GM21447 (cell line): ENCODE measurements around the gene COL26A1.
"Not testable (repeated sequence)": the region's sequence is repeated elsewhere in the genome, so short reads cannot be mapped to it uniquely, and the experiment has no call there.

ENCODE experiments used
- ATAC-seq: cut with Tn5 transposase; IDR thresholded peaks from one replicate; pipeline ENCODE4 v1.9.1; 2021; ENCODE audit not compliant: unreplicated experiment

COL26A1 gene

DNA sequence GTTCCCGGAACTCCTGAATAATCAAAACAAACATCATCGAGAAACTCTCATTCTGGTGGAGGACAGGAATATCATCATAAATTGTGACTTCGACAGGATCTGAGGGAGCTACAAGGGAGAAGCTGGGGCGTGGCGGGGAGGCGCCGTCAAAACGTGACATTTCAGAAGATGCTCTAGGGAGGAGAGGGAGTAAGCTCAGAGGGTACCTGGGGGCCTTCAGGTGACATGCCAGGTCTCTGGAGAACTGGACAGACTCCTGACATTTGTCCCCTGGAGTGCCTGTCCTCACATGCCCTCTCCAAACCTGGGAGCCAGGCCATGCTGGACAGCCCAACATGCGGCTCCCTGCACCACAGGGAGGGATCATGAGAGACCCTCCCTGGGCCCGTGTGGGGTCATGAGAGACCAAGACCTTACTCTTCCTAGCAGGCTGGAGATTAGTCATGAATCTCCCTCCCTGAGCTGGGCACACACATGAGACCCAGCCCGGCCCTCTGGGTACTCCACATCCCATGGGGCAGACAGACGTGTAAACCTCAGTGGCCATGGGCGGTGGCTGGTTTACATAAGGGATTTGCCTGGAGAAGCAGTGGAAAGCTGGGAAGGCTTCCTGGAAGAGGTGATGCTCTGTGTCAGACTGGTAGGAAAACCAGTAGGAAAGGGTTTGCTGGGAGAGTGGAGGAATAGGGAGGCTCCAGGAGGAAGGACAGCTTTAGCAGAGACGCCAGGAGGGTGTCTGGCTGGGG, 185.4 kb downstream of the COL26A1 start:
- ATAC-seq, result no peak

DNA sequence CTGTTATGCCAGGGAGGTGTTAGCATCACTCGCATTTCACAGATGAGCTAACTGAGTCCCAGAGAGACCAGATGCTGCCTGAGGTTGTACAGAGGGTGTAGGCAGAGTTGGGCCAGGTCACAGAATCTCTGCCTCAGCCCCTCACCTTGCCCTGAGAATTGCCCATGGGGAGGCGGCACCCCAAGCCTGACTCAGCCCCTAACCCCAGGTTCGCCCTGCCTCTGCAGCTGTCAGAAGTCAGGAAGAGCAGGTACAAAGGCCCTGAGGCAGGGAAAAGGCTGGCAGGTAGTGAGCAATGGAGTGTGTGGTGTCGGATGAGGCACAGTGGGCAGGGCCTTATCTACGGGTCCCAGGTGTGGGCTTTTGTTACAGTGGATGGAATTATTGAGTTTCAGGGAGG, 187.1 kb downstream of the COL26A1 start:
- ATAC-seq, result no peak

DNA sequence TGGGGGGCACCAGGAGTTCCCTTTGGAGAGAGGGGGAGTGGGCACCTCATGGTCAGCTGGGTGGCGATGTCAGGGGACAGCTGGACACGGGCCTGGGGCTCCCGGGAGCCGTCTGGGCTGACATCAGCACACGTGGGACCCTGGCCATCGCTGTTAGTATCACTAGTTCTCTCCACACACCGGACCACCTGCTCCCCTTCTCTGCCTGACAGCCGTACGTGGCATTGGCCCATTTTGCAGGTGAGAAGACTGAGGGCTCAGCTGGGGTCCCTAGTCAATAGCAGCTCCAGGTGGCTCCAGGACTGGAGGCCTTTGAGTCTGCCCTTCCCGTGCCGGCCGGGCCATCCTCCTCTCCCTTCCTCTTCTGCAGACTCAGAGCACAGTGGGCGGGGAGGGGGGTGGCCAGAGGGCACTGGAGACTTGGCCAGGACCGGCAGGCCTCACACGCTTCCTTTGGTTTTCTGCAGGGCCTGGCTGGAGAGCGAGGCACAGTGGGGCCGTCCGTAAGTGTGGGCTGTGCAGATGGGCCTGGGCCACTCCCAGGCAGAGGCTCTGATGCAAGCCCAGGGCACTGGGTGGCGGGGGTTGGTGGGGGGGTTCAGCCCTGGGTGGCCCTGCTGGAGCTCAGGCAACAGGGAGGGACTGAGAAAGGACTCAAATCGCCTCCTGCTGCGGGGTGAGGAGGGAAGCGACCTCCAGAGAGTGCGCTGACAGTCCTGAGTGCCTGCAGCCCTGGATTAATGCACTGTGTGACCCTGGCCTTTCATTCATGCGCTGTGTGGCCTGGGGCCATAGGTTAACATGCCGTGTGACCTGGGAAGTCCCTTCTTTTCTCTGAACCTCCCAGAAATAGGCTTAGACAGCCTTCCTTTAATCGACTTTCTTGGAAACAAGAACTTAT, 188.2 kb downstream of the COL26A1 start:
- ATAC-seq, result no peak

DNA sequence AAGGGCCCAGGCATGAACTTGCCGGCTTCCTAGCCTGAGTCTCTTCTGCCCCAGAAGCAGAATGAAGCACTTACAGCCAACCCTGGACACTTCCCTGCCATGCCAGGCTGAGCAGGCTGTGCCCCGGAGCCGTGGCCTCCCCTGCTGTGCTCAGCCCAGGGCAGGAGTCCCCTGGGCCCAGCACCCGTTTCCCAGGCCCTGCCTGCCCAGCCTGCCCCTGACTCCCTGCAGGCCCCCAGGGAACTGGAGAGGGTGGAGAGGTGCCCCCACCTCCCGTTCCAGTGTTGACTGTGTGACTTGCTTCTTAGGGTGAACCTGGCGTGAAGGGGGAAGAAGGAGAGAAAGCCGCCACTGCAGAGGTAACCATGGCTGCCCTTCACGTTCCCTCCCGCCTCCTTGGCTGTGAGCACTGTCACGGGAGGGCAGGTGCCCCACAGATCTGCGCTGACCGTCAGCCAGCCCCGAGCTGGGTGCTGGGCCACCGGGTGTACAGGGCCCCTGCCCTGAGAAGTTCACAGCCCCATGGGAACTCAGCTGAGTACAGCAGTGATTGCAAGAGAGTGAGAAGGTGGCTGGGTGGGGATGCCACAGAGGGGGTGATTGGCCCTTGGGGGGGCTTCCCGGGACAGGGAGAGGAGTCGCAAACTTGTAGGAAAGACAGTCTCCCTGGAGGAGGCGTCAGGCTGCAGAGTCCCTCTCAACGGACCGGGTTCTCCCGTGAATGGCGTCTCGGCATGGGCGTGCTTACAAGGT, 190.5 kb downstream of the COL26A1 start:
- ATAC-seq, result no peak

DNA sequence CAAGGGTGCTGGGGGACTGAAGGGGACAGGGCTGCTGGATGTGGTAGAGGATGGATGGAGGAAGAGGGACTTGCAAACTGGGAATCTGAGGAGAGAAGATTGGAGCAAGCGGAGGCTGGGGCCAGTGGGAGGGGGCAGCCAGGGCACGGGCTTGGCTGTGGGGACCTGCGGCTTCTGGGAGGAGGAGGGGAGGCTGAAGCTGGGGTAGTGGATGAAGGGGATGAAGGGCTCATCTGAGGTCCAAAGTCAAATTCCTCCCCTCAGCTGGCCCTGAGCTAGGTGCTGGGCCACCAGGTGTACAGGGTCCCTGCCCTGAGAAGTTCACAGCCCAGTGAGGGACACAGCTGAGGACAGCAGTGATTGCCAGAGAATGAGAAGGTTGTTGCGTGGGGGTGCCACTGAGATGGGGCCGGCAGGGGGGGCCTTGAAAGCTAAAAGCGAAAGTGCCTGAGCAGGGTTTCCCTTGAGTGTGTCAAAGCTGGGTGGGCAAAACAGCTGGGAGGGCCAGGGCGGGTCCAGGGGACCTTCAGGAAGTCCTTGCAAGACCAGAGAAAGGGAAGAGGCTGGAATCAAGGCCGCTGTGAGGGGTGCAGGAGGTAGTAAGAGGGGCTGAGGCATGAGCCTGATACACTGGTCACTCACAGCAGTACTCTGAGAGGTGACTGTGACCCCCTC, 191.2 kb downstream of the COL26A1 start:
- ATAC-seq, result no peak

DNA sequence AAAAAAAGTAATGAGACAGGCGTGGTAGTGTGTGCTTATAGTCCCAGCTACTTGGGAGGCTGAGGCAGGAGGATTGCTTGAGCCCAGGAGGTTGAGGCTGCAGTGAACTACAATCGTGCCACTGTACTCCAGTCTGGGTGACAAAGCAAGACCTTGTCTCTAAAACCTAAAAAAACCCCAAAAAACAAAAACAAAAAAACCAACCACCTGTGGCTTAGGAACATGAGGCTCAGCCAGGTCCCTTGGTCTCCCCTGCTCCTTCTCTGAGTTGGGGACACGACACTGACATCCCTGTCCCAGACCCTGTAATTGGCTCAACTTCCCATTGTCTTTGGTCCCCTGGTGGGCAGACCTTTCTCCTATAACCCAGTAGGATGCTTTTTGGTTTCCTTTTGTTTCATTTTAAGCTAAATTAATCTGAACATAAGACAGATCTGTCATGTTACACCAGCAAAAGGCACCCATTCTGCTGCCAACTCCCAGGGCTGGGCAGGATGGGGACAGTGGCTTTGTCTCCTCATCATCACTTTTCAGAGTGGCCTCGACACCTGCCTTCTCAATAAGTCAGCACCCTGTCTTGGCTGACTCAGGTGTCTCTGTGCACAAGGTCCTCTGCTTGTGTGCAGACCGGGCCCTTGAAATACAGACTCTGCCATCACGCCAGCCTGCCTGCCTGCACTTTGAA, 192.1 kb downstream of the COL26A1 start:
- ATAC-seq, result no peak

DNA sequence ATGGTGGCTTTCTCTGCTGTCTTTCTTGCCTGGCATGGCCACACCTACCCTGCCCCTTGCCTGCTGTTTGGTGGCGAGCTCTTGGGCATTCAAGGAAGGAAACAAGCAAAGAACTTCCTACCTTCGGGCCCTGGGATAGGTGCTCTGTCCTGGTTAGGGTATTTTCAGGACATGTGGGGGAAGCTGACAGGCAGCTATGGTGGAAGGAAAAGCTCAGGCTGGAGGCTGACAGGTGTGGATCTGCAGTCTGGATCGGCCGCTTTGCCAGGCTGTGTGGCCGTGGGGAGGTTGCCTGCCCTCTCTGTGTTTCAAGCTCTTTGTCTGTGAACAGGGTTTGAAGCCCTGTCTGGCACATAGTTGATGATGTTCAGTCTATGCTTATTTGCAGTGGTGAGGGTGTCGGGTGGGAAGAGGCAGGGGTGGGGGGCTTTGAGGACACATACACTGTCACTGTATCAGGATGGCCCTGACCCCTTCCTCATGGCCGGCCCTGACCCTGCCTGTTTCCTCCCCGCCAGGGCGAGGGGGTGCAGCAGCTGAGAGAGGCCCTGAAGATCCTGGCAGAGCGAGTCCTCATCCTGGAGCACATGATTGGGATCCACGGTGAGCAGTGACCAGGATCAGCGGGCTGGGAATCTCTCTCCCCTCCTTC, 192.7 kb downstream of the COL26A1 start:
- no peak for ATAC-seq

DNA sequence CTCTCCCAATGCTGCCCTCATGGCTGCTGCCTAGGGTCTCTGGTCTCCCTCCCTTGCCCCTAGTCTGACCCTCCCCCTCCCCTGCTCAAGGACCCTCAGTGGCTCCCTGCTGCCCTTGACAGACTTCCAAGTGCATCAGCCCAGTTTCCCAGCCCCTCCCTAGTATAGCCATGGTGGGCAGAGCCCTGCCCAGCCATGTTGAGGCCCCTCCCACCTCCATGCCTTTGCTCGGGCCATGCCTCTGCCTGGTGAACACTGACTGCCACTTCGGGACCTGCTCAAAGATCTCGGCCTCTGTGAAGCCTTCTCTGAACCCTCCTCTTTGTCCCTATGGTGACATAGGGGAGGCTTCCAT, 193.2 kb downstream of the COL26A1 start:
- ATAC-seq, result no peak

DNA sequence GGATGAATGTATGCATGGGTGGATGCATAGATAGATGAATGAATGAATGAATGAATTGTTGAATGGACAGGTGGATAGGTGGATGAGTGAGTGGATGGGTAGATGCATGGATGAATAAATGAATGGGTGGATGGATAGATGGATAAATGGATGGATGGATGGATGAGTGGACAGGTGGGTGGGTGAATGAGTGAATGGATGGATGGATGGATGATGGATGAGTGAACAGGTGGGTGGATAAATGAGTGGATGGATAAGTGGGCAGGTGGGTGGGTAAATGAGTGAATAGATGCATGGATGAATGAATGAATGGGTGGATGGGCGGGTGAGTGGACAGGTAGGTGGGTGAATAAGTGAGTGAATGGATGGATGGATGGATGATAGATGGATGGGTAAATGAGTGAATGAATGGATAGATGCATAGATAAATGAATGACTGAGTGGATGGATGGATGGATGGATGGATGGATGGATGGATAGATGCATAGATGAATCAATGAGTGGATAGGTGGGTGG, 193.8 kb downstream of the COL26A1 start:
- ATAC-seq, result no peak

DNA sequence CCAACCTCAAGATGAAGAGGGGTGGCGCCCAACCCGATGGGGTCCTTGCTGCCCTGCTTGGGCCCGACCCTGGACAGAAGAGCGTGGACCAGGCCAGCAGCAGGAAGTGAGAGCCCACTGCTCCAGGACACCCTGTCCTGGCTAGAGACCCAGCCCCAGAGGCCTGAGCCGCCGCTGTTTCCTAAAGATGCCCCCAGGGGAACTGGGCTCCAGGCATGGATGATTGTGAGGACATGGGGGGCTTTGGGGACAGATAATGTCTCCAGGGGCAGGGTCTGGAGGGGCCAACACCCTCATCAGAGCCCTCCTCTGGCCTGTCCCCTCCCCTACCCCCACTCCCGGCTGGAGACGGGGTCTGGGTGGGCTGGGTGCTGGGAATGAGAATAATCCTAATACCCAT, 194.7 kb downstream of the COL26A1 start:
- ATAC-seq, result no peak

DNA sequence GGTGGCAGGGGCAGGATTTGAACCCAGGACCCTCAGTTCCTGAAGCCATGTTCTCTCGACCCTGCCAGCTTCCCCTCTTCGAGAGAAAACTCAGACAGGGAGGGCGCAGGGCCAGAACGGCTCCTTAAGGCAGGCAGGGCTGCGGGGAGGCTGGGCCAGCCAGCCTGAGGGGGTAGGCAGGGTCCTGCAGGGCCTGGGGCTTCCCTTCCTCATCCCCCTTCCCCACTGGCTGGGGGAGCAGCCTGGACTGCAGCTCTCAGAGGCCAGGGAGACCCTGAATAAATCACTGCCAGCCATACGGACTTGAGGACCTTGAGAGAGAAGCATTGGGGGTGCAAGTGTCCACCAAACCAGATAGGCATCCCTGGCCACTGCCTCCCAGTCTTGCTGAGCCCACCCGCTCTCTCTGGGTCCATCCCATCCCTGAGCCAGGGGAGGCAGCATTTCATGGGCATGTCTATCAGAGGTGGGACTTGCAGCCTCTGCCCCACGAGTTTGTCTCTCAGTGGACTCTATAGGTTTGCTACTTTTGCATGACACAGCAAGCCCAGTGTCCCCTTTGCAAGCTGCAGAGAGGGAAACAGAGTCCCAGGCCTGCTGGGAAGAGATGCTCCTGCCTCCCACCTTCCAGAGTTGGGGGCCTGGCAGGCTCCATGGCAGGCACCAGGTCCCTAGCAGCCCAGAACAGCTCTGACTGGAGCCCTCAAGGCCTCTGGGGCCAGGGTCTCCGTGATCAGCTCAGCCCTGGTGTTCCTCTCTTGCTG, 195.5 kb downstream of the COL26A1 start:
- no peak for ATAC-seq

DNA sequence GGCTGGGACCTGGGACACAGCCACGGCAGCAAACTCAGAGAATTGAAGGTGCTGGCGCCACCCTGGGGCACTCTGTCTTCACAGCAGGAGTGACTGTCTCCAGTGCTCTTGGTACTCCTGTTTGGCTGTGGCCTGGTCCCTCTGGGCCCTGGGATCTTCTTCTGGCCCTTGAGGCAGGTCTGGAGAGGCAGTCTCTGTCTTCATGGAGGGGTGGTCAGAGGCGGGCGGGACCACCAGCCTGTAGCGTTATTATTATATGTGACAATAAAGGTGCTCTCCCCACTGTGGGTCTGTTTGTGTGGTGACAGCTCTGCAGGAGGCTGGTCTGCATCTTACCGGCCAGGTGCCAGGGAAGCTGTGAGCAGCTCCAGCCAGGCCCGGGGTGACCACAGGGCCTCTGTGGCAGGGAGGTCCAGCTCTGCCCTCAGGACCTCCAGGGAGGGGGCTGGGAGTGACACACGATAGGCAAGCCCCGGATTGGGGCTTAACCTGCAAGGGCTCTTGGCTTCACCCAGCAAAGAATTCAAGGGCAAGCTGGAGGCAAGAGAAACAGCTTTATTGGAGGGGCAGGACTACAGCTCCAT, 196.2 kb downstream of the COL26A1 start:
- ATAC-seq, result no peak

DNA sequence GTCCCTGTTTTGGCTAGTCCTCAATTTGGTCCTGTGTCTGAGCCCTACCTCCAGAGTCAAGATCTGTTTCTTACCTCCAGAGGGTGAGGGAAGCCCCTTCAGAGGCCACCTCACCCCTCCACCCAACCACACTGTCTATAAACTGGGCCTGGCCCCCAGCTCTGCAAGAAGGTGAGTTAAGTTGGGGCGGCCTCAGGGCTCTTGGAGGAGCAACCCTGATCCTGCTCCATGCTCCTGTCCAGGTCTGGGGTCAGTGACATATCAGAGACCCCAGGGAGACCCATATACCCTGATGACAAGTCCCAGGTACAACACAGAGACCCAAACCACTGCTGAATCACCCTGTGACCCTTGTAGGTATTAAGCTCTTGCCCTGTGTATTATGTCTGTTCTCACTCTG, 196.9 kb downstream of the COL26A1 start:
- ATAC-seq, result no peak

DNA sequence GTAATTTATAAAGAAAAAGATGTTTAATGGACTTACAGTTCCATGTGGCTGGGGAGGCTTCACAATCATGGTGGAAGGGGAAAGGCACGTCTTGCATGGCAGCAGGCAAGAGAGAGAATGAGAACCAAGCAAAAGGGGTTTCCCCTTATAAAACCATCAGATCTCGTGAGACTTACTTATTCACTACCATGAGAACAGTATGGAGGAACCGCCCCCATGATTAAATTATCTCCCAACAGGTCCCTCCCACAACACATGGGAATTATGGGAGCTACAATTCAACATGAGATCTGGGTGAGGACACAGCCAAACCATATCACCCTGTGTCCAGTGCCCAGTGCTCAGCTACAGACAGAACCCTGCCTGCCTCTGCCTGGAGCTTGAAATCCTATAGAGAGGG, 197.3 kb downstream of the COL26A1 start:
- not testable (repeated sequence) for ATAC-seq

DNA sequence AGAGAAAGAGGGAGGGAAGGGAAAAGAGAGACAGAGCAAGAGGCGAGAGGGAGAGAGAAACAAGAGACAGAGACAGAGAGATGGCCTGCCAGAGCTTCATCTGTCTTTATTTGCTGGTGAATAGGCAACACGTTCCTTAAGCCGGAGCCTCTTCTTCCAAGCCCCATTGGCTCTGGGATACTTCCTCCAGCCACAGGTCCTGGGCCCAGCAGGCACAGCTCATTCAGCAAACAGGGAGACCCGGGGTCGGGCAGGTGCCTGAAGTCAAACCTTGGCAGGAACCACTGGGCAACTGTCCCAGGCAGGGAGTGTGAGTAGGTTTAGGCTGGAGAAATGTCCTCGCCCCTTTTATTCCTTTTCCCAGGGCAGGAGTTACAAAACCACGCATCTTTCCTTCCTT, 198.2 kb downstream of the COL26A1 start:
- no peak for ATAC-seq

DNA sequence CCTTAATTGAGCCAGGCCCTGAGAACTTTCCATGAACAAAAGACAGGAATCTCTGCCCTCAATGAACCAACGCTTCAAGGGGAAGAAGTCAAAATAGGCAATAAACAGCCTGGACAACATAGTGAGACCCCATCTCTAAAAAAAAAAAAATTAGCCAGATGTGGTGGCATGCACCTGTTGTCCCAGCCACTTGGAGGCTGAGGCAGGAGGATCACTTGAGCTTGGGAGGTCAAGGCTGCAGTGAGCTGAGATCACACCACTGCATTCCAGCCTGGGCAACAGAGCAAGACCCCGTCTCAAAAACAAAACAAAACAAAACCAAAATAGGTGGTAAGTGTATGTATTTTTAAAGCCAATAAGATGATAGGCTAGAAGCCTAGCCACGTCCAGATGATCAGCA, 198.6 kb downstream of the COL26A1 start:
- not testable (repeated sequence) for ATAC-seq

DNA sequence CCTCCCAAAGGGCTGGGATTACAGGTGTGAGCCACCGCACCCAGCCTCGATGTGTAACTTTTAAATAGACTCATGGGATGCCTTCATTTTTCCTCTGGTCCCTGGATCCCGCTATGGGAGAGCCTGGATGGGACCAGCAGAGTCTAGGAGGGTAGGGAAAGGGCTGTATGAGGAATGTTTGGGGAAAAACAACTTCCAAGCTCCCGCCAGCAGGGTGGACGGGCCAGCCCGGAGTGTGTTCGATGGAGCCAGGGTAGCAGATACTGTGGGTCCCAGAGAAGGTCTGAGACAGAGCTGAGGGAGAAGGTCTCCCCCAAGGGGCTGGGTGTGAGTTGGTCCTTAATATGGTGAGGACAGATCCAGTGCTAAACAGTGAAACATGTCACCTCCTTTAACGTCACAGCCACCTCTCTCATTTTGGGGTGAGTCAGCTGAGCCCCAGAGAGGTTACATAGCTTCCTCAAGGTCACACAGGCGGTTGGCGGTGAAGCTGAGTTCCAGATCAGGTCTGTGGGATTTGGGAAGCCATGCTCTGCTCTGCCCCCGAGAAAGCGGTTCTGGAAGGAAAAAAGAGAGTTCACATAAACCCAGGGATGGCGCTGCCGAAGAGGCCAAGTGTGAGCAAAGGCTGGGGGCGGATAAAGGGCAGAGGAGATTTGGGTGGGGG, 200.0 kb downstream of the COL26A1 start:
- no peak for ATAC-seq
